Measurements from ENCODE around the gene ZNF423.

Gene ZNF423

GRCh38 chr16:49869731-49870130 is 13.8 kb upstream of the ZNF423 start:
- no peak for DNase-seq

GRCh38 chr16:49867796-49868668 is 12.1 kb upstream of the ZNF423 start:
- DNase-seq = no peak

- DNase-seq = no peak
Observed at GRCh38 chr16:49867234-49867633, 11.3 kb upstream of the ZNF423 start.

- DNase-seq = no peak
Observed at GRCh38 chr16:49866595-49867071, 10.7 kb upstream of the ZNF423 start.

- no peak for DNase-seq
Observed at GRCh38 chr16:49862694-49863093, 6.8 kb upstream of the ZNF423 start.

- no peak for DNase-seq
Observed at GRCh38 chr16:49861299-49861698, 5.4 kb upstream of the ZNF423 start.

GRCh38 chr16:49860593-49860992 is 4.7 kb upstream of the ZNF423 start:
- DNase-seq = no peak

- DNase-seq = peak; percentile 83
Observed at GRCh38 chr16:49859125-49859811, 3.4 kb upstream of the ZNF423 start.

GRCh38 chr16:49858200-49859124 is 2.5 kb upstream of the ZNF423 start:
- DNase-seq = peak; percentile 83

- peak; percentile 96 for DNase-seq
Observed at GRCh38 chr16:49857423-49858181, 1.7 kb upstream of the ZNF423 start.

- DNase-seq = peak; percentile 73
Observed at GRCh38 chr16:49856672-49857330, 889 bp upstream of the ZNF423 start.

GRCh38 chr16:49855280-49855821 is 561 bp downstream of the ZNF423 start:
- DNase-seq = peak; percentile 78

GRCh38 chr16:49854796-49855203 is 1.1 kb downstream of the ZNF423 start:
- DNase-seq = peak; percentile 44

- no peak for DNase-seq
Observed at GRCh38 chr16:49854188-49854795, 1.6 kb downstream of the ZNF423 start.

GRCh38 chr16:49852279-49852678 is 3.6 kb downstream of the ZNF423 start:
- DNase-seq = no peak

GRCh38 chr16:49851468-49851787 is 4.5 kb downstream of the ZNF423 start:
- no peak for DNase-seq

- DNase-seq = no peak
Observed at GRCh38 chr16:49850558-49851467, 5.1 kb downstream of the ZNF423 start.

GRCh38 chr16:49849754-49850108 is 6.2 kb downstream of the ZNF423 start:
- no peak for DNase-seq

GRCh38 chr16:49849037-49849753 is 6.7 kb downstream of the ZNF423 start:
- no peak for DNase-seq

Data from NCI-H2171 treated with DMSO at 0.1 percent for 48 hours (cell line).